B cell (primary cell): Measurements from ENCODE around the gene MVB12B. TPM values are rescaled to one million over a fixed set of nuclear protein-coding genes. Genes with fewer than 3 reads are reported as not detected.

Experiments
- ATAC-seq: fragments of 200-7000 bp; cut with Tn5 transposase; one replicate; pipeline ENCODE4 v1.10.0; 2021; ENCODE audit warnings: low read depth, mild to moderate bottlenecking, moderate number of reproducible peaks, moderate library complexity
- CTCF ChIA-PET: fragments of 350-600 bp; sonication (Branson Sonifier 250); formaldehyde crosslinking; loops from one replicate; lab custom pipeline; 2021; ENCODE audit warnings: antibody characterized with exemption, inconsistent platforms; lab: Charles Lee
- POLR2A ChIA-PET: fragments of 350-600 bp; sonication (Branson Sonifier 250); formaldehyde crosslinking; loops from one replicate; lab custom pipeline; 2021; ENCODE audit warnings: antibody characterized with exemption; lab: Charles Lee
- DNase-seq: peaks from one replicate; pipeline ENCODE4 v3.0.0; 2013
- H2AFZ ChIP-seq: 2 replicates; pipeline ENCODE4 v1.6.1; 2012; ENCODE audit warnings: mild to moderate bottlenecking, low read depth, low read length; ENCODE audit not compliant: insufficient read depth, poor library complexity, severe bottlenecking
- H3K27ac ChIP-seq, 2 donors: 1 replicate in 1 of 2; 2 replicates in 1 of 2; pipeline ENCODE4 v1.5.1; 2012 to 2013; ENCODE audit warnings: low read length in 2 of 2, mild to moderate bottlenecking in 2 of 2, moderate library complexity in 1 of 2
- H3K27me3 ChIP-seq, 4 experiments: fragments of 200-600 bp in 1 of 4; sonication (generic) in 1 of 4; replicated peaks in 1 of 4; 1 replicate in 2 of 4; 2 replicates in 2 of 4; pipeline versions ENCODE4 v1.6.1 to v1.7.0; 2013 to 2016; ENCODE audit warnings: low read length in 3 of 4, mild to moderate bottlenecking in 2 of 4, mixed read lengths in 1 of 4, moderate library complexity in 1 of 4; ENCODE audit not compliant: insufficient read depth in 4 of 4, control insufficient read depth in 3 of 4; ENCODE audit errors: control extremely low read depth in 1 of 4
- H3K36me3 ChIP-seq, 2 experiments: replicated peaks in 1 of 2; 1 replicate in 1 of 2; 2 replicates in 1 of 2; pipeline versions ENCODE4 v1.6.1 to v1.7.1; 2013; ENCODE audit warnings: low read length in 1 of 2; ENCODE audit not compliant: insufficient read depth in 2 of 2, control insufficient read depth in 1 of 2; ENCODE audit errors: control extremely low read depth in 1 of 2, extremely low read depth in 1 of 2
- H3K4me1 ChIP-seq, 2 donors: fragments of 200-600 bp in 1 of 2; sonication (generic) in 1 of 2; 1 replicate in 1 of 2; 2 replicates in 1 of 2; pipeline versions ENCODE4 v1.5.1 to v1.6.1; 2013 to 2017; ENCODE audit warnings: low read length in 2 of 2; ENCODE audit not compliant: control insufficient read depth in 2 of 2, insufficient read depth in 2 of 2
- H3K4me2 ChIP-seq: replicated peaks from 2 replicates; pipeline ENCODE3; 2012; ENCODE audit warnings: mild to moderate bottlenecking, low read depth, low read length; ENCODE audit not compliant: poor library complexity, severe bottlenecking
- H3K4me3 ChIP-seq, 5 experiments: fragments of 200-600 bp in 1 of 5; sonication (generic) in 1 of 5; 1 replicate in 3 of 5; 2 replicates in 2 of 5; pipeline versions ENCODE4 v1.5.1 to v1.7.0; 2011 to 2016; ENCODE audit warnings: low read length in 4 of 5, mild to moderate bottlenecking in 4 of 5, low read depth in 2 of 5, control low read depth in 1 of 5, moderate library complexity in 1 of 5; ENCODE audit not compliant: insufficient read depth in 1 of 5; ENCODE audit errors: control extremely low read depth in 1 of 5, extremely low read depth in 1 of 5
- H3K79me2 ChIP-seq: fragments of 200-600 bp; sonication (generic); one replicate; pipeline ENCODE4 v1.6.0; 2016; ENCODE audit warnings: low read length; ENCODE audit not compliant: control insufficient read depth, insufficient read depth
- H3K9ac ChIP-seq: fragments of 200-600 bp; sonication (generic); 2 replicates; pipeline ENCODE4 v1.6.1; 2017; ENCODE audit warnings: mild to moderate bottlenecking, low read length, moderate library complexity
- H3K9me3 ChIP-seq, 3 donors: one replicate each; pipeline versions ENCODE4 v1.6.1 to v1.7.1; 2013; ENCODE audit warnings: low read length in 2 of 3; ENCODE audit not compliant: control insufficient read depth in 2 of 3, insufficient read depth in 1 of 3; ENCODE audit errors: control extremely low read depth in 1 of 3
- H4K20me1 ChIP-seq: 2 replicates; pipeline ENCODE4 v1.6.0; 2012; ENCODE audit warnings: mild to moderate bottlenecking, low read length; ENCODE audit not compliant: insufficient read depth, control insufficient read depth, poor library complexity, severe bottlenecking
- H3K27ac Mint-ChIP-seq: one replicate; pipeline ENCODE4 v1.8.0; 2021; ENCODE audit warnings: mixed read lengths
- H3K27me3 Mint-ChIP-seq: one replicate; pipeline ENCODE4 v1.8.0; 2021; ENCODE audit warnings: mixed read lengths
- H3K4me1 Mint-ChIP-seq: one replicate; pipeline ENCODE4 v1.8.0; 2021; ENCODE audit warnings: mixed read lengths
- H3K4me3 Mint-ChIP-seq: one replicate; pipeline ENCODE4 v1.8.0; 2021; ENCODE audit warnings: mixed read lengths
- H3K9me3 Mint-ChIP-seq: one replicate; pipeline ENCODE4 v1.8.0; 2022; ENCODE audit warnings: mixed read lengths; ENCODE audit not compliant: insufficient read depth
- EZH2 ChIP-seq: IDR thresholded peaks from 2 replicates; pipeline ENCODE4 v1.6.1; 2012; ENCODE audit warnings: borderline replicate concordance, low read depth, mild to moderate bottlenecking, moderate library complexity, low read length; ENCODE audit not compliant: insufficient read depth, poor library complexity, severe bottlenecking
- whole genome bisulfite sequencing: methylation state at CpG from one replicate; pipeline ENCODE4 v1.1.5; 2013; ENCODE audit warnings: missing lambda C conversion rate; ENCODE audit not compliant: insufficient coverage; 5-methylcytosine and 5-hydroxymethylcytosine counted together
- intact Hi-C: fragments of 100-400 bp; cut with micrococcal nuclease; formaldehyde crosslinking; loops from one replicate; pipeline ENCODE4 v1.10.0; 2022
- polyA plus RNA-seq: library from polyadenylated mRNA; depleted of rRNA; stranded (reverse); fragments of >200 nt; gene quantifications from 2 replicates; pipeline ENCODE4 v1.2.3, GENCODE V29; 2012
- total RNA-seq, 2 donors: library from RNA; stranded (reverse); fragments of 120-200 nt in 1 of 2; gene quantifications; 1 replicate in 1 of 2; 2 replicates in 1 of 2; pipeline versions ENCODE4 v1.2.3 to v1.2.4, GENCODE V29; 2013 to 2022
- TF ChIP-seq, protein P1 (sequence below): fragments of 200-600 bp; IDR thresholded peaks from one replicate; pipeline ENCODE4 v1.8.0; 2022; ENCODE audit warnings: antibody characterized with exemption, mild to moderate bottlenecking

The MVB12B gene
- total and polyA plus RNA-seq, 2 donors (not counting 1 experiment from before 2014, with no cell fraction given), result 1.2 to 9.8 TPM

DNA sequence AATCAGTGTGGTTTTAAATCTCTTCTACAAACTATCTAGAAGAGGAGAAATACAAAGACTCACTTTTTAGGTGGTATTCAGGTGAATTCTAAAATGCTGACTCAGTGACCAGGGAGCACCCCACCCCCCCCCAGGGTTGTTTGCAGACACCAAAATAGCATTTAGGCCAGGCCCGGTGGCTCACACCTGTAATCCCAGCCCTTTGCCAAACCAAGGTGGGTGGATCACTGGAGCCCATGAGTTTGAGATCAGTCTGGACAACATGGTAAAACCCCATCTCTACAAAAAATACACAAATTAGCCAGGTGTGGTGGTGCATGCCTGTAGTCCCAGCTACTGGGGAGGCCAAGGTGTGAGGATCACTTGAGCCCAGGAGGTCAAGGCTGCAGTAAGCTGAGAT, 168.1 kb downstream of the MVB12B start:
- Histone ChIP-seq H3K79me2 (no peaks in the 10 kb centered on the region), H2AFZ (no peak overlapping the region), H3K36me3 (no peaks in the 10 kb centered on the region), H3K4me1 (peaks cover 16 to 23% of the 10 kb centered on the region in 2 donors), H3K27ac (no peak overlapping the region), H4K20me1 (no peaks in the 10 kb centered on the region), H3K9ac (no peak overlapping the region), H3K4me2 (no peak overlapping the region), H3K9me3 (peaks cover 0 to under 1% (median 0%) of the 10 kb centered on the region in 3 donors), H3K27me3 (peaks cover 0 to 18% (median 9%) of the 10 kb centered on the region in 4 experiments), H3K4me3 (no peak overlapping the region)
- no peaks in the 10 kb centered on the region for H3K9me3 Mint-ChIP-seq
- H3K4me3 Mint-ChIP-seq, result no peak overlapping the region
- peaks cover 4% of the 10 kb centered on the region for H3K4me1 Mint-ChIP-seq
- CTCF ChIA-PET, result interaction anchor here (1.2 to 14.6 kb wide), 4 partner anchors 16 to 193 kb away, joined by 3 to 420 read pairs (median 6); no protein-coding TSS in a partner anchor
- ATAC-seq (no peak), DNase-seq (no peak)
- POLR2A ChIA-PET, result interaction anchor here (0.7 kb wide), 1 partner anchor 241 kb away, joined by 3 read pairs; no protein-coding TSS in a partner anchor
- no CpG with 5 or more reads among the region's 1 CpG for WGBS
- intact Hi-C loops, result loop anchor here (10.0 kb wide), 1 partner anchor 940 kb away; no protein-coding TSS in a partner anchor
- TF ChIP-seq, protein P1, sequence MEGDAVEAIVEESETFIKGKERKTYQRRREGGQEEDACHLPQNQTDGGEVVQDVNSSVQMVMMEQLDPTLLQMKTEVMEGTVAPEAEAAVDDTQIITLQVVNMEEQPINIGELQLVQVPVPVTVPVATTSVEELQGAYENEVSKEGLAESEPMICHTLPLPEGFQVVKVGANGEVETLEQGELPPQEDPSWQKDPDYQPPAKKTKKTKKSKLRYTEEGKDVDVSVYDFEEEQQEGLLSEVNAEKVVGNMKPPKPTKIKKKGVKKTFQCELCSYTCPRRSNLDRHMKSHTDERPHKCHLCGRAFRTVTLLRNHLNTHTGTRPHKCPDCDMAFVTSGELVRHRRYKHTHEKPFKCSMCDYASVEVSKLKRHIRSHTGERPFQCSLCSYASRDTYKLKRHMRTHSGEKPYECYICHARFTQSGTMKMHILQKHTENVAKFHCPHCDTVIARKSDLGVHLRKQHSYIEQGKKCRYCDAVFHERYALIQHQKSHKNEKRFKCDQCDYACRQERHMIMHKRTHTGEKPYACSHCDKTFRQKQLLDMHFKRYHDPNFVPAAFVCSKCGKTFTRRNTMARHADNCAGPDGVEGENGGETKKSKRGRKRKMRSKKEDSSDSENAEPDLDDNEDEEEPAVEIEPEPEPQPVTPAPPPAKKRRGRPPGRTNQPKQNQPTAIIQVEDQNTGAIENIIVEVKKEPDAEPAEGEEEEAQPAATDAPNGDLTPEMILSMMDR, result no peak
- no peak for TF ChIP-seq EZH2
- H3K27me3 Mint-ChIP-seq, result peaks cover 7% of the 10 kb centered on the region
- H3K27ac Mint-ChIP-seq, result no peak overlapping the region

DNA sequence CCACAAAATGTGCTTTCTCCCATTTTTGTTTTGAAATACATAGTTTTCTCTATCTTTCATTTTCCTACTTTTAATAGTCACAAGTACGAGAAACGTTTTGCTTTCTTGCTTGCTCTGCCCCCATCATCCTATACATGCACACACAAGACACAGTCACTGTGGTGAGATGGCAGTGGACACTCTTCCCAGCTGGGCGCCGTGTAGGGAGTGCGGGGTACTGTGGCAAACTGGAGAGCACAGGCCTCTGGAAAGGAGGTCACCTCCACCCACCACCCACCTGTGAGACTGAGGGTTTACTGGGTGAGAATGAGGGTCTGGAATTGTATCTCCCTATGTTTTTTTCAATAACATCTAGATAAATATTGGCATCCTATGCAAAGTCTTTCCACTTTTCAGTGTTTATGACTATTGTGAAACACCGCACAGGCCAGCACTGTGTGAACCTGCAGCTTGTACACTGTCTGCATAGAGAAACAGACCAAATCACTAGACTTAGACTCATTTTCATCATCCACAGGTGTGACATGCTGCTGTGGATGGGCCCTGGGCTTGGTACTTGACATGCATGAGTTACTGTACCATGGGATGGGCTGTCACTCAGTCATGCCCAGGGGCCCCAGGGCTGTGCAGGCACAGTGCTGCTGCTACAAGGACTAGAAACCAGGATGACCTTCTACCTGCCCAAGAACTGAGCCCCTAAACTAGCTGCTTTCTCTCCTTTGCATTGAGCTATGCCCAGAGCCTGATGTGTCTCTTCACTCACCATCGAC, 169.0 kb downstream of the MVB12B start:
- Mint-ChIP-seq H3K27me3 (peaks cover 10% of the 10 kb centered on the region), H3K27ac (no peak overlapping the region), H3K9me3 (no peaks in the 10 kb centered on the region), H3K4me1 (peaks cover 7% of the 10 kb centered on the region), H3K4me3 (no peak overlapping the region)
- Histone ChIP-seq H3K27ac (no peak overlapping the region), H3K27me3 (peaks cover 0 to 27% (median 14%) of the 10 kb centered on the region in 4 experiments), H3K9ac (no peak overlapping the region), H3K79me2 (no peaks in the 10 kb centered on the region), H3K36me3 (no peaks in the 10 kb centered on the region), H2AFZ (no peak overlapping the region), H3K9me3 (peaks cover 0 to 3% (median 0%) of the 10 kb centered on the region in 3 donors), H3K4me2 (no peak overlapping the region), H3K4me3 (no peak overlapping the region), H3K4me1 (peaks cover 14 to 20% of the 10 kb centered on the region in 2 donors), H4K20me1 (peaks cover 8% of the 10 kb centered on the region)
- WGBS, result 90% methylated on average over 2 of the region's 7 CpGs
- TF ChIP-seq, protein P1, result no peak
- TF ChIP-seq EZH2, result no peak
- no peak for ATAC-seq
- DNase-seq, result no peak
- intact Hi-C loops, result loop anchor here (10.0 kb wide), 1 partner anchor 941 kb away; no protein-coding TSS in a partner anchor
- ChIA-PET POLR2A (interaction anchor here (0.7 kb wide), 1 partner anchor 242 kb away, joined by 3 read pairs; no protein-coding TSS in a partner anchor), CTCF (interaction anchor here (0.7 to 14.6 kb wide), 6 partner anchors 15 to 297 kb away, joined by 3 to 420 read pairs (median 6); no protein-coding TSS in a partner anchor)
